PFSK-1 (cell line): Measurements from ENCODE around the gene RALGPS2.

Experiments used
- POLR2AphosphoS5 ChIP-seq: IDR thresholded peaks from 2 replicates; pipeline ENCODE4 v1.6.1; 2012; ENCODE audit warnings: low read depth, mild to moderate bottlenecking, control low read depth, low read length, moderate library complexity
- REST ChIP-seq, 2 experiments: IDR thresholded peaks; 2 replicates each; pipeline versions ENCODE4 v1.6.1 to v1.8.0; 2011 to 2012; ENCODE audit warnings: low read depth in 2 of 2, low read length in 2 of 2, control low read depth in 1 of 2, inconsistent platforms in 1 of 2, mild to moderate bottlenecking in 1 of 2, moderate library complexity in 1 of 2; ENCODE audit not compliant: insufficient read depth in 1 of 2
- SIN3A ChIP-seq: IDR thresholded peaks from 2 replicates; pipeline ENCODE4 v1.6.1; 2012; ENCODE audit warnings: mild to moderate bottlenecking, low read length, moderate library complexity, borderline replicate concordance; ENCODE audit not compliant: insufficient read depth
- TAF1 ChIP-seq: IDR thresholded peaks from 2 replicates; pipeline ENCODE4 v1.6.1; 2012; ENCODE audit warnings: low read length, control low read depth, borderline replicate concordance; ENCODE audit not compliant: insufficient read depth

DNA sequence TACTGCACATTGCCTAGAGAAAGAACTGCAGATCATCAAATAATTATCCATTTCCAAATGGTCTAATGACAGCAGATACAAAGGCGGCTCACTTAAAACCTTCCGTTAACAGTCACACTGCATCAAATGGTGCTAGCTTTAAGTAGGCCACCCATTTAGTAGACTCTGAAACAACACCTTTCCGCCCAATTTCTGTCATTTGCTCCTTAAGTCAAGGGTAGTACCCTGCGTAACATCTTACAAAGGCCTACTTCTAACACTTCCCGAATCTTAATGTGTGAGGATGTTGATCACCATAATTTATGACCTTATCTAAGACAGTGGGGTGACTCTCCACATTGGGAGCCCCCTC is 692 bp upstream of the RALGPS2 start:
- no peak for TF ChIP-seq REST (IDR thresholded peaks at IDR 0.05; ENCODE audit: insufficient read depth in 1 of 2, low read depth in 2 of 2, low read length in 2 of 2)
- TF ChIP-seq POLR2AphosphoS5, result no peak
- TF ChIP-seq SIN3A, result no peak
- no peak for TF ChIP-seq TAF1
